CD4-positive, alpha-beta T cell treated with Interleukin-2 at 100 ng/mL for 4 hours (primary cell): ENCODE data around the gene MOXD1.
A peak's percentile ranks its signal among the peaks of the same experiment; 100 is the strongest.
"Not testable (repeated sequence)": the region's sequence is repeated elsewhere in the genome, so short reads cannot be mapped to it uniquely, and the experiment has no call there.

Experiments
- DNase-seq: peaks from one replicate; pipeline ENCODE4 v3.0.0-alpha.2; 2020; ENCODE audit warnings: low spot score

Gene MOXD1

GRCh38 chr6:132282696-132283095, 118.6 kb downstream of the MOXD1 start:
- DNase-seq = no peak

- no peak for DNase-seq
Observed at GRCh38 chr6:132280436-132280835, 120.8 kb downstream of the MOXD1 start.

DNA sequence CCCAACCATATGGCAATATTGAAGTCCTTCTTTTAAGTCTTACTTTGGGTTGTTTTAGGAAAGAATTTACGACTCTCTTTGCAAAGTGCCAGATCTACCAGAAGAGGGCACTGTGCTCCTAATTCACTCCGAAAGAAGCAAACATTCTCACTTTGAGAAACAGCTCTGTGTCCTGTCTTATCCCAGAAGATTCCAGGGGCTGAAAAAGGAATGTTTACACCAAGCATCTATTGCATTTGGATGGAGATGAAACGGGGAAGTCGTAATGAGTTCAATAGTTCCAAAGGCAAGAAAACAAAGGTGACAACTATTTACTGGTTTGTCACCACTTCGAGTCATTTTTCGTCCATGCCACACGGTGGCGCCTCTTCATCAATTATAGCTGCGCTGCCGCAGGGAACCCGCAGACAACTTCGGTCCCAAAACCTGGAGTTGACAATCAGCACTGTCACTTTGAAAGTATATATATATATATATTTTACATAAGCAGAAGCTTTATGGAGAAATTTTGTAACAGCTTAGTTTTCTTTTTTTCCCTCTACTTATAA, 121.6 kb downstream of the MOXD1 start:
- DNase-seq = peak; percentile 72

DNA sequence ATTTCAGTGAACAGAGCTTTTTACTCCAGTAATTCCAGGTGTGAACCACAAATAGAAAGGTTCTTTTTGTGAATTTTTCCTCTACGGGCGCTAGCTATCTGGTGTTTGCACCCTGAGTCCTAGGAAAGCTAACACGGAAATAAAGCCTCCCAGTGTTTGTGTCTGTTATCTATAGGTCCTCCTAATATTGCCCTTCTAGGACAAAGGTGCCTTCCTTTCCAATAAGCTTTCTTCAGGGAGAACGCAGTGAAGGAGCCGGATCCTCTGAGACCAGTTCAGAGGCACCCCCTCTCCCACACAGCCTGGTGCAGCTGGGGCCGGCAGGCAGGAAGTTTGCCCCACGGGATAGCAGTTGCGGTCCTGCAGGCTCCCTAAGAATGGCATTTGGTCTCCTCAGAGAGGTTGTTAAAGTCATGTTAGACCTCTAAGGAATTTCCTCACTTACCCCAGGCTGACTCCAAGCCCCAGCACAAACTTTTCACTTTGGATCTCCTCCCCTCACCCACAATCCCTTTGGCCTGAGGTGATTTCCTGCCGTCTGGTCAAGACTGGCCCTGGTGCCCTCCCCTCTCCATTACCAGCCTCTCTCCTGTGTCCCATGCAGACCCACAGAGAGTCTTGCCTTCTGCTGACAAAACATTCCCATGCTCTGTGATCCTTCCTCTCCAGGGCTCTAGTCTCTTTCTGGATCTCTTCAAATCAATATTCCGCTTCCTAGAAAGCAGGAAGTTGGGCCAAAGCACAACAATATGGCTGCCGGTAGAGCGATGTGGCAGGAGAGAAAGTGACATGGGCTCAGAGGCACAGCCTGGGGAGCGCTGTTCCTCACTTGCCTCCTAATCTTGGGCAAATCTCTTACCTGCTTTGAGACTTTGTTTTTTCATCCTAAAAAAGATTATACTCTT, 126.0 kb downstream of the MOXD1 start:
- DNase-seq = no peak

DNA sequence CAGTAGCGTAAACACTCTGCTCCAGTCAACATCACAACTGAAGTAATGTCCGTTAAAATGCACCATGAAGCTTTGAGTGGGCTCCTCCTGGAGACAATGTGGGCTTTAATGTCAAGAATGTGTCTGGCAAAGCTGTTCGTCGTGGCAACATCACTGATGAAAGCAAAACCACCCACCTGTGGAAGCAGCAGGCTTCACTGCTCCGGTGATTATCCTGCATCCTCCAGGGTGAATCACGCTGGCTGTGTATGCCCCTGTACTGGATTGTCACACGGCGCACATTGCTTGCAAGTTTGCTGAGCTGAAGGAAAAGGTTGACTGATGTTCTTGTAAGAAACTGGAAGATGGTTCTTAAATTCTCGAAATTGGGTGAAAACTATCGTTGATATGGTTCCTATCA, 128.5 kb downstream of the MOXD1 start:
- DNase-seq = no peak

DNA sequence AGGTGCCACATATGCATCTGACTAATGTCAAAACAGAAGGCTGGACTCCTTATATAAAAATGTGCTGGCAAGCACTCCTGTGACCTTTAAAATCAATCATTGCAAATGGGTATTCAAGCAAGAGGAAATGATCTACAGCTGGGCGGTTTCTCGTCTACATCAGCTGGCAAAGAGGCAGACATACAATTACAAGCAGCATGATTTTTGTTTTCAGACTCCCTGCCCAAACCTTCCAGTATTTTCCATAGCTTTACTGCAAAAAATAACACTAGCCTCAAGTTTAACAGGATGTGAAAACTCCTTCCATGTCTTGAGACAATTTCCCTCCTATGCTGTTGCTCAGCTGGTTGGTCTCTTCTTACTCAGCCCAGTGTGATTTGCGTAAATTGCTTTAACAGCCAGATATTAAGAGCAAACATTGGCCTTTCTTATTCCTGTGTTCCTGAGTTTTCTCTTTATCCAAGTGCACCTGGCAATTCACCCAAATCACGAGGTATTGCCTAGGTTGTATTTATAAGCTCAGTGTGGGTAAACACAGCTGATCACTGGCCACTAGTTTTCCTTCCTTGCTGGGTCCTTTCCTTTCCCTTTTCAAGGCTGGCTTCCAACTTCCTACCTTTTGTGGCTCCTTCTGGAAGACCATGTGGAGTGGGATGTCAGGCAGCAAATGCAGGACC, 130.4 kb downstream of the MOXD1 start:
- no peak for DNase-seq

GRCh38 chr6:132268666-132269065, 132.6 kb downstream of the MOXD1 start:
- DNase-seq = not testable (repeated sequence)

GRCh38 chr6:132268209-132268608, 133.1 kb downstream of the MOXD1 start:
- no peak for DNase-seq

DNA sequence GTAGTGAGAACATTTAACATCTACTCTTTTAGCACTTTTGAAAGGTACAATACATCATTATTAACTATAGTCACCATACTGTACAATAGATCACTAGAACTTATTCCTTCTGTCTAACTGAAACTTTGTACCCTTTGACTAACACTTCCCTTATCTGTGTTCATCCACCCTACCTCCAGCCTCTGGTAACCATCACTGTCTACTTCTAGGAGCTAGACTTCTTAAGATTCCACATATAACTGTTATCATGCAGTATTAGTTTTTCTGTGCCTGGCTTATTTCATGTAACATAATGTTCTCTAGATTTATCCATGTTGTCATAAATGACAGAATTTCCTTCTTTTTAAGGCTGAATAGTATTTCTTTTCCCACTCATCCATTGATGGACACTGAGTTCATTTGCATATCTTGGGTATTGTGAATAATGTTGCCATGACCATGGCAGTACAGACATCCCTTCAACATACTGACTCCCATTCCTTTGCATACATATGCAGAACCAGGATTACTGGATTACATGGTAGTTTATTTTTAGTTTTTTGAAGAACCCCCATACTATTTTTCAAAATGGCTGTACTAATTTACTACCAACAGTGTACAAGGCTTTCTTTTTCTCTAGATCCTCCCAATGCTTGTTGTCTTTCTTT, 135.7 kb downstream of the MOXD1 start:
- DNase-seq = no peak

GRCh38 chr6:132264021-132264500, 137.2 kb downstream of the MOXD1 start:
- DNase-seq = no peak

DNA sequence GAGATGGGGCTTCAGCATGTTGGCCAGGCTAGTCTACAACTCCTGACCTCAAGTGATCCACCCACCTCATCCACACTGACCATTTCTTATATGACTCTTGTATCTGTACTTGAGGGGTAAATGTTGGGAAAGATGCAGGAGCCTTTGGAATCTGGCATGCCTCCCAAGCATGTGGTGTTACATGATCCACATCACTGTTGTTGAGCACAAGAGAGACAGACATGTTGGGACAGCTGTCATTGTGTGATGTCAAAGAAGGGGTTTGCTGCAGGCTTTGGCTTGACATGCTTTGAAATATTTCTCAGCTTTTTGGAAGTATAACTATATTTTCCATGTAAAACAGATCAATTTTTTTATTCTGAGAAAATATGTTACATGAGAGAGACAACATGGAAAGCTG, 139.9 kb downstream of the MOXD1 start:
- no peak for DNase-seq

- no peak for DNase-seq
Observed at GRCh38 chr6:132259070-132259469, 142.2 kb downstream of the MOXD1 start.

DNA sequence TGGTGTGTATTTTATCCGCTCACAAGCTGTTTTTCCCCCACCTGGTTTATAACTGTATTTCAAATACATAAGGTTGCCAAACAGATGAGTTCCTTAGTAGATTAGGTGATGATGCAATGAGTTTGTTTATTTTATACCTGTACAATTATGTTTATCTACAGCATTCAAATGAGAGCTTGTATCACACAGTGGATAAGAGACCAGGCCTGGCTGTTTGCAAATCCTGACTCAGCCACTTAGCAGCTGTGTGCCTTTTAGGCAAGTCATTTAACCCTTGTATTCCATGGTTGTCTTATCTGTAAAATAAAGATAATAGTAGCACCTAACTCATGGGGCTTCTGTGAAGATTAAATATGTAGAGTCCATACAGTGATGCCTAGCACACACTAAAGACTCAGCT, 143.7 kb downstream of the MOXD1 start:
- DNase-seq = no peak

DNA sequence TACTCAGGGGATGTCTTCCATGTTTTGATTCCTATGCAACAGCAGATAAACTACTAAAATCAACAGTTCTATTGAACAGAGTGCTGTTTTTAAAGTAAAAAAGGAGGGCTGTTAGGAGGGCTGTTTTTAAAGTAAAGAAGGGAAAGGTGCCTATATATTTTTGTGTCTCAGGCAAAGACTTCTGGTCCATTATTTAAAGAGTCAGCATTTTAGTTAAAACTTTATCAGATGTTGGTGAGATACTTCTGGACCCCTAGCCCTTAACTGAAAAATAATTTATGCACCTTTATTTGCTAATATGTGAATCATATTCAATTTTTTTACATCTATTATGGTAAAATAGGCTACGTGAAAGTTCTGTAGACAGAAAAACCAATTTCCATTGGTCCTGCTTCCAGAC, 144.8 kb downstream of the MOXD1 start:
- DNase-seq = no peak

DNA sequence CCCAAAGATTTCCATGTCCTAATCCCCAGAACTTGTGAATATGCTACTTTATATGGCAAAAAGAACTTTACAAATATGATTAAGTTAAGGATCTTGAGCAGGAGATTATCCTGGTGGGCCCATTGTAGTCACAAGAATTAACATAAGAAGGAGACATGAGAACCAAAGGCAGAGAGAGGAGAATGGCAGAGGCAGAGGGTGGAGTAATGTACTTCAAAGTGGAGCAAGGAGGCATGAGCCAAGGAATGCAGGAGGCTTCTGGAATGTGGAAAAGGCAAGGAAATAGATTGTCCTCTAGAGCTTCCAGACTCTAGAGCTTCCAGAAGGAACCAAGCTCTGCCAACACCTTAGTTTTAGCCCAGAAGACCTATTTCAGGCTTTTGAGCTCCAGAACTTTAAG, 147.4 kb downstream of the MOXD1 start:
- no peak for DNase-seq

DNA sequence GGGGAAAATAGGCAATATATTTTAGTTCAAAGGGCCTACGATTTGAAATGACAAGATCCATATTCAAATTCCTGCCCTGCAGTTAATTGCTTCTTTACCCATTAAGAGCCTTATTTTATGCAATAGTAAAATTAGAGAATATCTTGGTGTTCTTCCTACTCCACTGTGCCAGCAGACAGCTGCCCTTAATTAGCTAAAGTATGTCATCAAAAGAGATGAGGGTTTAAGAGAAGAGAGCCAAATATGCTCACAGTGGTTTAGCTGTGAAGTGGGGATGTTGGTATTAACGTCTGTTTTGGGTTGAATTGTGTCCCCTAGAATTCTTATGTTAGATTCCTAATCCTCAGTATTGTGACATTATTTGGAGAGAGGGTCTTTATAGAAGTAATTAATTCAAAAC, 148.1 kb downstream of the MOXD1 start:
- DNase-seq = no peak

GRCh38 chr6:132252113-132252512, 149.2 kb downstream of the MOXD1 start:
- no peak for DNase-seq

- no peak for DNase-seq
Observed at GRCh38 chr6:132251711-132252110, 149.6 kb downstream of the MOXD1 start.

GRCh38 chr6:132247381-132248159, 153.7 kb downstream of the MOXD1 start:
- DNase-seq = no peak

DNA sequence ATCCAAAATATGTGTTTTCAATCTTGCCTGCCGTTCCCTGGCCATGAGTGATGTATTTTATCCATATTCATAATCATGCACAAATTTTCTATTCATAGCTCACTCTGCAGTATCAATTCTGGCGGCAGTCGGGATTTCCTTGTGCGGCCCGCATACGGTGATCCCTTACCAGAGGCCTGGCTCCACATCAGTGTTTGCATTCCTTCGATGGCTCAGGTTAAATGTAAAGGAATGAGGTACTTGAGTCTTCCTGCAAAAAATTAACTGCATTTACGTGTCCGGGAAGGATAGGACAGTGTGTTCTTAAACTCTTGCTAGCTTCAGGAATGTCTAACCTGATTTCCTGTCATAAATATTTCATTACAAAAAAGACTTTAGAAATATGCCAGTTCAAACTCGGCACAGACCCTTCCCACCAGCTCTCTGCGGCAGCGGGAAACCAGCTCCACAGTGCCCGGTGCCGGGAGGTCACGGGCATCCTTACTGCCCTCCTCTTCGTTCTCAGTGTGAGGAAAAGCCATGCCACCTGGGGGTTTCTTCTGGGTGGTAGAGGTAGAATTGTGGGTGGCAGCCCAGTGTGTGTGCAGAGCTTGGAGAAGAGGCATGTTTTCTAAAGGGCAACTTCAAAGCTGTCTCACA, 154.5 kb downstream of the MOXD1 start:
- no peak for DNase-seq

GRCh38 chr6:132246120-132246617, 155.1 kb downstream of the MOXD1 start:
- DNase-seq = no peak
